ENCODE measurements around the gene FADS1.

Gene FADS1

GRCh38 chr11:61816736-61817455 is at the start of gene FADS1:
Gene FADS1, minus strand, starts transcription at chr11:61817003. Its CDS starts 74 bp downstream, at chr11:61816929.
- DNase-seq, result peak; percentile 94

GRCh38 chr11:61866231-61866957 is 49.6 kb upstream of the FADS1 start:
- no peak for DNase-seq

- no peak for DNase-seq
Measured at GRCh38 chr11:61864814-61865775, 48.3 kb upstream of the FADS1 start.

GRCh38 chr11:61863548-61864081 is 46.8 kb upstream of the FADS1 start:
- DNase-seq, result no peak

GRCh38 chr11:61862714-61863547 is 46.1 kb upstream of the FADS1 start:
- no peak for DNase-seq

GRCh38 chr11:61861634-61862033 is 44.8 kb upstream of the FADS1 start:
- no peak for DNase-seq

- peak; percentile 23 for DNase-seq
Measured at GRCh38 chr11:61860054-61860903, 43.5 kb upstream of the FADS1 start.

- no peak for DNase-seq
Measured at GRCh38 chr11:61855939-61856680, 39.3 kb upstream of the FADS1 start.

- DNase-seq, result no peak
Measured at GRCh38 chr11:61854966-61855714, 38.3 kb upstream of the FADS1 start.

GRCh38 chr11:61854206-61854895 is 37.5 kb upstream of the FADS1 start:
- DNase-seq, result no peak

- DNase-seq, result no peak
Measured at GRCh38 chr11:61853698-61854169, 36.9 kb upstream of the FADS1 start.

- DNase-seq, result no peak
Measured at GRCh38 chr11:61851900-61852295, 35.1 kb upstream of the FADS1 start.

- no peak for DNase-seq
Measured at GRCh38 chr11:61851113-61851899, 34.5 kb upstream of the FADS1 start.

GRCh38 chr11:61850687-61851086 is 33.9 kb upstream of the FADS1 start:
- DNase-seq, result no peak

GRCh38 chr11:61848631-61849030 is 31.8 kb upstream of the FADS1 start:
- DNase-seq, result no peak

- DNase-seq, result no peak
Measured at GRCh38 chr11:61847914-61848581, 31.2 kb upstream of the FADS1 start.

GRCh38 chr11:61846362-61847020 is 29.7 kb upstream of the FADS1 start:
- no peak for DNase-seq
